Mucosa of descending colon (tissue), 3 donors: ENCODE results near the gene MAB21L4. TPM values are rescaled to one million over a fixed set of nuclear protein-coding genes. Genes with fewer than 3 reads are reported as not detected.

Experiments used
- ATAC-seq: fragments of 200-7000 bp; cut with Tn5 transposase; one replicate; pipeline ENCODE4 v1.9.1; 2020; ENCODE audit warnings: mild to moderate bottlenecking, moderate library complexity
- DNase-seq, 3 donors: peaks; one replicate each; pipeline ENCODE4 v3.0.0-alpha.2; 2020
- H3K36me3 ChIP-seq: fragments of 200-600 bp; one replicate; pipeline ENCODE4 v1.8.0; 2021; ENCODE audit warnings: low read depth, mild to moderate bottlenecking
- H3K4me1 ChIP-seq: fragments of 200-600 bp; one replicate; pipeline ENCODE4 v1.8.0; 2021; ENCODE audit warnings: low read depth, mild to moderate bottlenecking
- H3K4me3 ChIP-seq: fragments of 200-600 bp; one replicate; pipeline ENCODE4 v1.8.0; 2021; ENCODE audit warnings: mild to moderate bottlenecking
- H3K9me3 ChIP-seq: fragments of 200-600 bp; one replicate; pipeline ENCODE4 v1.8.0; 2021; ENCODE audit warnings: mild to moderate bottlenecking
- CTCF ChIP-seq: fragments of 200-600 bp; IDR thresholded peaks from one replicate; pipeline ENCODE4 v1.8.0; 2022; ENCODE audit warnings: antibody characterized with exemption, mild to moderate bottlenecking
- intact Hi-C, 2 donors: fragments of 100-400 bp; cut with DNase I in 1 of 2; cut with micrococcal nuclease in 1 of 2; formaldehyde crosslinking; loops; one replicate each; pipeline versions ENCODE4 v1.11.0 to v1.11.1; 2022; cut with DNase I, micrococcal nuclease
- total RNA-seq, 3 donors: library from RNA; stranded (reverse); fragmentation: NEBNext Ultra II Directional in 2 of 3; extraction: Animal tissue kit (Norgen Biotek cat#: 25700) in 2 of 3; gene quantifications; one replicate each; pipeline versions ENCODE4 v1.2.1 to v1.2.4, GENCODE V29; 2021 to 2023
- donor health status: DM: no; HTN: no; CAD: no; lungs with moderate emphysema.
- donor health status: DM: no; HTN: no; CAD: no.
- donor health status: DM: no; HTN: yes; CAD: no.

MAB21L4 gene
- total RNA-seq, 3 donors from 2014 or later, result 3.3 to 13.2 (median 8.1) TPM

- no peaks in the 10 kb centered on the region for H3K36me3 ChIP-seq
- peaks cover 10% of the 10 kb centered on the region for H3K9me3 ChIP-seq
- H3K4me1 ChIP-seq, result no peaks in the 10 kb centered on the region
- DNase-seq, result no peak
- H3K4me3 ChIP-seq, result no peak overlapping the region
- no peak for TF ChIP-seq CTCF
- intact Hi-C loops, result no loop called here
- ATAC-seq, result no peak
These were observed 37.6 kb downstream of the MAB21L4 start for GRCh38 chr2:240858321-240858720.

DNA sequence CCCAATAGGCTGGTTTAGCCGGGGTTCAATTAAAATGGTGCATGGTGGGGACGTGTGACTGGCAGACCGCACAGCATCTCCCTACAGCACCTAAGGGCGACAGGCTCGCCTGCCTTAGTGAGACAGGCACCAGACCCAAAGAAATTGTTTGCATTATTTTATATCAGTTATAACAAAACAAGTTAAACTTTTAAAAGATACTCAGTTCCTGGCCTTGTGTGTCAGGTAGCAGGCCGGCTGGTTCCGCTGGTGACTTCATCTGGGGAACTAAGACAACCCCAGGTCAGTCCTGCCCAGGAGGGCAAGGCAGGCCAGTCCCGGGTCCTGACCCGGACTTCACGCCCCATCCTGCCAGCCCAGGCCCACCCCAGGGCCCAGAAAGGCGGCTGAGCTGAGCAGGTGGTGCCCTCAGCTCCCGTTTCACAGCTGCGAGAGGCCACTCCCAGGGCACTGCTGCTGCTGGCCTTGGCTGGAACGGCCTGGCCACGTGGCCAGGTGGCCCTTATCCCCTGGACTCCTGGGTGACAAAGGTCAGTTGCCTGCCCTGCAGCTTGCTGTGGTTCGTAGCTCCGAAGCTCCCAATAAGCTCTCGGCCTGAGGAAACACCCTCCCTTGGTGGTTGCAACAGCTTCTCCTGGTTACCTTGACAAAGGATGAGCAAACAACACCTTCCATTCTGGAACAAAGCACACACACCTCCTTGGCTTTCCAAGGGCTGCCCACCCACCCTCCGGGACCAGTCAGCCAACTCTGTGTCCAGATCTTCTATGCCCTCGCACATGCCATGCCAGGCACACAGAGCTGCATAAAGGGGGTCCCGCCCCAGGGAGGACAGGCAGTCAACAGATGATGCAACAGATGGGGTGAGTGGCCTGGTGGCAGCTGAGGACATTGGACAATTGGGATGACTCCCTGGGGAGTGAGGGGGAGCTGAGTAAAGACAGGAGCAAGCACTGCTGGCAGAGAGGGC is 38.6 kb downstream of the MAB21L4 start:
- Histone ChIP-seq H3K4me3 (no peak overlapping the region), H3K9me3 (peaks cover 10% of the 10 kb centered on the region), H3K36me3 (no peaks in the 10 kb centered on the region), H3K4me1 (no peaks in the 10 kb centered on the region)
- intact Hi-C loops, result no loop called here
- ATAC-seq (peak; percentile 95), DNase-seq (peak in 2 of 3 donors; percentile 81)
- TF ChIP-seq CTCF, result no peak

- TF ChIP-seq CTCF, result no peak
- intact Hi-C loops, result no loop called here
- H3K4me3 ChIP-seq, result no peak overlapping the region
- H3K9me3 ChIP-seq, result peaks cover 10% of the 10 kb centered on the region
- no peaks in the 10 kb centered on the region for H3K36me3 ChIP-seq
- no peak for ATAC-seq
- no peak for DNase-seq
- H3K4me1 ChIP-seq, result peaks cover 5% of the 10 kb centered on the region
These were observed 39.6 kb downstream of the MAB21L4 start for GRCh38 chr2:240856151-240856980.

DNA sequence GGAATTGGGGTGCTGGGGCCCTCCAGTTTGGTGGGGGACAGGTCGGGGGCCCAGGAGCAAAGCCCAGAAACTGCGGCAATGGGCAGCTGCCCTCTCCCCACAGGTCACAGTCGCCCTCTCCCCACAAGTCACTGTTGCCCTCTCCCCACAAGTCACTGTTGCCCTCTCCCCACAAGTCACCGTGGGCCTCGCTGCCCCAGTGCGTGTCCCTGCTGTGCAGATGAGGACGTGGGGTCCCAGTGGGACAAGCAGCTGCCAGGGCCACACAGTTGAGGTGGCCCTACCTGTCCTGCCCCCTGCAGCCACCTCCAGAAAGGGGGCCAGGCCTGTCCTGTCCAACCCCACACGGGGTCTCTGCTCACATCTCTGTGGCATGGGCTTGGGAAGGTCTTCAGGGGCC is 40.3 kb downstream of the MAB21L4 start:
- Histone ChIP-seq H3K9me3 (peaks cover 10% of the 10 kb centered on the region), H3K4me3 (no peak overlapping the region), H3K36me3 (no peaks in the 10 kb centered on the region), H3K4me1 (peaks cover 7% of the 10 kb centered on the region)
- intact Hi-C loops, result no loop called here
- ATAC-seq (no peak), DNase-seq (no peak)
- TF ChIP-seq CTCF, result no peak

- TF ChIP-seq CTCF, result no peak
- no peak for ATAC-seq
- intact Hi-C loops, result no loop called here
These were observed 43.2 kb downstream of the MAB21L4 start for GRCh38 chr2:240852671-240853314.

More at GRCh38 chr2:240852671-240853314, 43.2 kb downstream of the MAB21L4 start:
- no peak for DNase-seq
- no peak overlapping the region for H3K4me3 ChIP-seq
- H3K36me3 ChIP-seq, result no peaks in the 10 kb centered on the region
- H3K9me3 ChIP-seq, result peaks cover 10% of the 10 kb centered on the region
- H3K4me1 ChIP-seq, result peaks cover 7% of the 10 kb centered on the region
